PC-9 (cell line): ENCODE measurements around the gene UNC93A.
"Not testable (repeated sequence)": the region's sequence is repeated elsewhere in the genome, so short reads cannot be mapped to it uniquely, and the experiment has no call there.

Experiments
- CTCF ChIP-seq: fragments of 200-600 bp; sonication (generic); conservative IDR thresholded peaks from 2 replicates; pipeline ENCODE4 v1.6.1; 2017; ENCODE audit warnings: mixed run types, antibody characterized with exemption, mild to moderate bottlenecking, moderate library complexity
- EZH2 ChIP-seq: fragments of 200-600 bp; sonication (generic); IDR thresholded peaks from 2 replicates; pipeline ENCODE4 v1.8.0; 2017; ENCODE audit warnings: antibody characterized with exemption, low read depth

- TF ChIP-seq EZH2, CTCF: not testable (repeated sequence)
Observed at GRCh38 chr6:167319856-167320753, 29.0 kb downstream of the UNC93A start.
